Fibroblast of peridontal ligament (primary cell): ENCODE results near the gene MST1.

ENCODE experiments used
- DNase-seq: peaks from one replicate; pipeline ENCODE4 v3.0.0-alpha.2; 2010; ENCODE audit errors: extremely low read depth

Gene MST1

DNA sequence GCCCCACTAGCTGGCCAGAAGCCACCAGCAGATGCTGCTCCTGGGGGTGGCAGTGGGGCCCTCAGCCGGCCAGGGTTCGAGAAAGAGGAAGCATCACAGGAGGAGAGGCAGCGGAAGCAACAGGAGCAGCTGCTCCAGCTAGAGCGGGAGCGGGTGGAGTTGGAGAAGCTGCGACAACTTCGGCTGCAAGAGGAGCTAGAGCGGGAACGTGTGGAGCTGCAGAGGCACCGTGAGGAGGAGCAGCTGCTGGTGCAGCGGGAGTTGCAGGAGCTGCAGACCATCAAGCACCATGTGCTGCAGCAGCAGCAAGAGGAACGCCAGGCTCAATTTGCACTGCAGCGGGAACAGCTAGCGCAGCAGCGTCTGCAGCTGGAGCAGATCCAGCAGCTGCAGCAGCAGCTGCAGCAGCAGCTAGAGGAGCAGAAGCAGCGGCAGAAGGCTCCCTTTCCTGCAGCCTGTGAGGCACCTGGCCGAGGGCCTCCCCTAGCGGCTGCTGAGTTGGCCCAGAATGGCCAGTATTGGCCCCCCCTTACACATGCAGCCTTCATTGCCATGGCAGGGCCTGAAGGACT lies 32.6 kb downstream of the MST1 start:
- no peak for DNase-seq

DNA sequence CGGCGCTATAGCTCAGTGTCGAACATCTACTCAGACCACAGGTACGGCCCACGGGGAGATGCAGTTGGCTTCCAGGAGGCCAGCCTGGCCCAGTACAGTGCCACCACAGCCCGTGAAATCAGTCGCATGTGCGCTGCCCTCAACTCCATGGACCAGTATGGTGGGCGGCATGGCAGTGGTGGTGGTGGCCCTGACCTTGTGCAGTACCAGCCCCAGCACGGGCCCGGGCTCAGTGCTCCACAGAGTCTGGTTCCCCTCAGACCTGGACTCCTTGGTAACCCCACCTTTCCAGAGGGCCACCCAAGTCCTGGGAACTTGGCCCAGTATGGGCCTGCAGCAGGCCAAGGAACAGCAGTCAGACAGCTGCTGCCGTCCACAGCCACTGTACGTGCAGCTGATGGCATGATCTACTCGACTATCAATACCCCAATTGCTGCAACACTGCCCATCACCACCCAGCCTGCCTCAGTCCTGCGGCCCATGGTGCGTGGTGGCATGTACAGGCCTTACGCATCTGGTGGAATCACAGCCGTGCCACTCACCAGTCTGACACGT lies 33.5 kb downstream of the MST1 start:
- DNase-seq = no peak

DNA sequence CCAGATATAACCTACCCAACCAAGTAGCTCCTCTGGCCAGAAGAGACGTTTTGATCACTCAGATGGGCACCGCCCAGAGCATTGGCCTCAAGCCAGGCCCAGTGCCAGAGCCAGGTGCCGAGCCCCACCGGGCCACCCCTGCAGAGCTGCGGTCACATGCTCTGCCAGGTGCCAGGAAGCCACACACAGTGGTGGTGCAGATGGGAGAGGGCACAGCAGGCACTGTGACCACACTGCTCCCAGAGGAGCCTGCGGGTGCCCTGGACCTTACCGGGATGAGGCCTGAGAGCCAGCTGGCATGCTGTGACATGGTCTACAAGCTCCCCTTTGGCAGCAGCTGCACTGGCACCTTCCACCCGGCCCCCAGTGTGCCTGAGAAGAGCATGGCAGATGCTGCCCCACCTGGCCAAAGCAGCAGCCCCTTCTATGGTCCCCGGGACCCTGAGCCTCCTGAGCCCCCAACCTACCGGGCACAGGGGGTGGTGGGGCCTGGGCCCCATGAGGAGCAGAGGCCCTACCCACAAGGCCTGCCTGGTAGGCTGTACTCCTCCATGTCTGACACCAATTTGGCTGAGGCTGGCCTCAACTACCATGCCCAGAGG lies 34.2 kb downstream of the MST1 start:
- no peak for DNase-seq

DNA sequence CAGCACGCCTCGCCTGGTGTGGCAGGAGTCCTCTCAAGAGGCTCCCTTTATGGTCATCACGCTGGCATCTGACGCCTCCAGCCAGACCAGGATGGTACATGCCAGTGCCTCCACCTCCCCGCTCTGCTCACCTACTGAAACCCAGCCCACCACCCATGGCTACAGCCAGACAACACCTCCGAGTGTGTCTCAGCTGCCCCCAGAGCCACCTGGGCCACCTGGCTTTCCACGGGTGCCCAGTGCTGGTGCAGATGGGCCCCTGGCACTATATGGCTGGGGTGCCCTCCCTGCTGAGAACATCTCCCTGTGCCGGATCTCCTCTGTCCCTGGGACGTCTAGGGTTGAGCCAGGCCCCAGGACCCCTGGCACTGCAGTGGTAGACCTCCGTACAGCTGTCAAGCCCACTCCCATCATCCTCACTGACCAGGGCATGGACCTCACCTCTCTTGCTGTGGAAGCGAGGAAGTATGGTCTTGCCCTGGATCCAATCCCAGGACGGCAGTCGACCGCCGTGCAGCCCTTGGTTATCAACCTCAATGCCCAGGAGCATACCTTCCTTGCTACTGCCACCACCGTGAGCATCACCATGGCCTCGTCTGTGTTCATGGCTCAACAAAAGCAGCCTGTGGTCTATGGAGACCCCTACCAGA lies 35.0 kb downstream of the MST1 start:
- no peak for DNase-seq

DNA sequence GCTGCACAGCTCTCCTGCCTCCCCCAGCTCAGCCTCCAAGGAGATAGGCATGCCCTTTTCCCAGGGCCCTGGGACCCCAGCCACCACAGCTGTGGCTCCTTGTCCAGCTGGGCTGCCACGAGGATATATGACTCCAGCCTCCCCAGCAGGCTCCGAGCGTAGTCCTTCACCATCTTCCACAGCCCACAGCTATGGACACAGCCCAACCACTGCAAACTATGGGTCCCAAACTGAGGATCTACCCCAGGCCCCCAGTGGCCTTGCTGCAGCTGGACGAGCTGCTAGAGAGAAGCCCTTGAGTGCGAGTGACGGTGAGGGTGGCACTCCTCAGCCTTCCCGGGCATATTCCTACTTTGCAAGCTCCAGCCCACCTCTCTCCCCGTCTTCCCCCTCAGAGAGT lies 35.7 kb downstream of the MST1 start:
- DNase-seq = no peak

DNA sequence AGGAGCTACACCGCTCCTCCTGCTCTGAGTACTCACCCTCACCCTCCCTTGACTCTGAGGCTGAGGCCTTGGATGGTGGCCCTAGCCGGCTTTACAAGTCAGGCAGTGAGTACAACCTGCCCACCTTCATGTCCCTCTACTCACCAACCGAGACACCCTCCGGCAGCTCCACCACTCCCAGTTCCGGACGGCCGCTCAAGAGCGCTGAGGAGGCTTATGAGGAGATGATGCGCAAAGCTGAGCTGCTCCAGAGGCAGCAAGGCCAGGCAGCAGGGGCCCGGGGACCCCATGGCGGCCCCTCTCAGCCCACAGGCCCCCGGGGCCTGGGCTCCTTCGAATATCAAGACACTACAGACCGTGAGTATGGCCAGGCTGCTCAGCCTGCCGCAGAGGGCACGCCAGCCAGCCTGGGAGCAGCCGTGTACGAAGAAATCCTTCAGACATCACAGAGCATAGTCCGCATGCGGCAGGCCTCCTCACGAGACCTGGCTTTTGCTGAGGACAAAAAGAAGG lies 36.3 kb downstream of the MST1 start:
- no peak for DNase-seq

DNA sequence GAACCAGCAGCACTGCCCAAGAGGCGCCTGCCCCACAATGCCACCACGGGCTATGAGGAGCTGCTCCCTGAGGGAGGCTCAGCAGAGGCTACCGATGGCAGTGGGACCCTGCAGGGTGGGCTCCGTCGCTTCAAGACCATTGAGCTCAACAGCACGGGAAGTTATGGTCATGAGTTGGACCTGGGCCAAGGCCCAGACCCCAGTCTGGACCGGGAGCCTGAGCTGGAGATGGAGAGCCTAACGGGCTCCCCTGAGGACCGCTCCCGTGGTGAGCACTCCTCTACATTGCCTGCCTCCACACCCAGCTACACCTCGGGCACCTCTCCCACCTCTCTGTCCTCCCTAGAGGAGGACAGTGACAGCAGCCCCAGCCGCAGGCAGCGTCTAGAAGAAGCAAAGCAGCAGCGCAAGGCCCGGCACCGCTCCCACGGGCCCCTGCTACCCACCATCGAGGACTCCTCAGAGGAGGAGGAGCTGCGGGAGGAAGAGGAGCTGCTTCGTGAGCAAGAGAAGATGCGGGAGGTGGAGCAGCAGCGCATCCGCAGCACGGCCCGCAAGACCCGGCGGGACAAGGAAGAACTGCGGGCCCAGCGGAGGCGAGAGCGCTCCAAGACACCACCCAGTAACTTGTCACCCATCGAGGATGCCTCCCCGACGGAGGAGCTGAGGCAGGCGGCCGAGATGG lies 36.9 kb downstream of the MST1 start:
- DNase-seq = no peak

DNA sequence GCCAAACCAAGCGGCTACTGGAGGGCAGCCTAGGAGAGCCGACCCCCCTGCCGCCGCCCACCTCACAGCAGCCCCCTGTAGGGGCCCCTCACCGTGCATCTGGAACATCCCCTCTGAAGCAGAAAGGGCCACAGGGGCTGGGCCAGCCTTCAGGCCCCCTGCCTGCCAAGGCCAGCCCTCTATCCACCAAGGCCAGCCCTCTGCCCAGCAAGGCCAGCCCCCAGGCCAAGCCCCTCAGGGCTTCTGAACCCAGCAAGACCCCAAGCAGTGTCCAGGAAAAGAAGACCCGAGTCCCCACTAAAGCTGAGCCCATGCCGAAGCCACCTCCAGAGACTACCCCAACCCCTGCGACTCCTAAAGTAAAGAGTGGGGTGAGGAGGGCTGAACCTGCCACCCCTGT lies 38.6 kb downstream of the MST1 start:
- DNase-seq = no peak

DNA sequence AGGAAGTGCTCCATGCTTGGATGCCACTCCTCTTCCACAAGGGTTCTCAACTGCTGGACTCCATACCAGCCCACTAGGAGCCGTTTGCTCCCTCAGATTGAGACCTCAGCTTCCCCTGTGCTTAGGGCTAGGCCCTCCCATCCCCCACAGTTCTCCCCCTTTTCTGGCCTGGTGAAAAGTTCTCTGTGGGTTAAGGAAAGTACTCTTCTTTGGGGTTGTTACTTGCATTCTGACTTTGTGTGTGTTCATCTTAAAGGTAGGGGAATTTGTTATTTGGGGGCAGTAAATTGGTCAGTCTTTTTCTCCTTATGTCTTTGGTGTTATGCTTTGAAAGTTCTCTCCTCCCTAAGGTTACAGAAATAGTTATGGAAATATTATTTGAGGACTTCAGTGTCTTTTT lies 39.1 kb downstream of the MST1 start:
- no peak for DNase-seq

DNA sequence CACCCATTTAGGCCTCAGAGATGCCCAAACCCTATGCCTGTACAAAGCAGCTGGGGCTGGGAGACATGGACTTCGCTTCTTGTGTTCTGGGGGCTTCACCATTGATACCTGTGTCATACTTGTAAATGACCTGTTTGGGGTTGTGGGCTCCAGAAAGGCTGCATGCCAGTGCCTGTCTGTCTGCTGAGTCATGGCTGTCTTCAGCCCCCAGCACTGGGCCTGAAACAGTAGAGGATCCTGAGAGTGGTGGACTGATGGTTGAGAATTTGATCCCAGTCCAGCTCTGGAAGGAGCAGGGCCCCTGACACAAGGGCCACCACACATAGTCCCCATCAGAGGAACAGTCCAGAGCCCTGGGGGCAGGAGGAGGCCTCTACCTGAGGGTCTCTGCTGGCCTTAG lies 39.7 kb downstream of the MST1 start:
- no peak for DNase-seq

DNA sequence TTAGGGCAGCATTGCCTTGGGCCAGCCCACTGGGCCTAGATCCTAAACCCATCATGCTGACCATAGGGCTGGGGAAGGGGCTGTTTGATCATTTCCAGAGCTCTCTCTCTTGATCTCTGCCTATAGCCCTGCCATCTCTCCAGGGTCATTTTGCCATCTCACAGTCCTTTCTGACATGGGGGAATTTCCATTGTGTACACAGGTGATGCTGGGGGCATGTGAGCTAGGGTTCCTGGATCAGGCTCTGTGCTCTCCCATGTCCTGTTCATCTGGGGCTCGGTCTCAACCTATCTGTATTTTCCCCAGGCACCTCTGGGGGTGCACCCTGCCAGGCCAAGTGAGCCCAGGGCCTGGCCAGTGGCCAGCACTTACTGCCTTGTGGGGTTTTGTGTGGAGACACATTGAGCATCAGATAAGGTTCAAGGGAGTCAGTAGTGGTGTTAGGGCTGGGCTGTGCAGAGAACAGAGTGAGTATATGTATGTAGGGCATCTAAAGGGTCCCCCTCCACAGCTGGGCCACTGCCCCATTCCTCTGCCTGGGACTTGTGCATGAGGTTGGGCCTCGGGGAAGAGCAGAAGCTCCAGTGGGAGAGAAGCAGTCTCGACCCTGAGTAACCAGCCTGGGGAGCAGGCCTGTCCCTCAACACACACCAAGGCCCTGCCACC lies 40.8 kb downstream of the MST1 start:
- no peak for DNase-seq

DNA sequence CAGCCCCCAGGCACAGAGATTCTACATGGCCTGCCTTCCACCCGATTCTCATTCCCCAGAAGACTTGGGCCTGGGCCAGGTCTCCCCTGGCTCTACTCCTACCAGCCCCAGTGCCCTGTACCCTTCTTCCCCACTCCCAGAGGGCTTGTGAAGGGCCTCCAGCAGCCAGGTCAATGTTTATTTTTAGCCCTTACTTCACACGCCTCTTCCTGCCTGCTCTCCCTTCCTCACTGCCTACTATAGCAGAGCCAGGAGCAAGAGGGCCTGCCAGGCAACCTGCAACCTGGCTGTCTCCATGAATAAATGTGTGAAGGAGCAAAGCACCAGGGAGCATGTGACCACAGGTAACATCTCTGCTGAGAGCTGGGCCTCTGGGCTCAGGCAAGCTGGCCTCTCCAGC lies 41.5 kb downstream of the MST1 start:
- no peak for DNase-seq

DNA sequence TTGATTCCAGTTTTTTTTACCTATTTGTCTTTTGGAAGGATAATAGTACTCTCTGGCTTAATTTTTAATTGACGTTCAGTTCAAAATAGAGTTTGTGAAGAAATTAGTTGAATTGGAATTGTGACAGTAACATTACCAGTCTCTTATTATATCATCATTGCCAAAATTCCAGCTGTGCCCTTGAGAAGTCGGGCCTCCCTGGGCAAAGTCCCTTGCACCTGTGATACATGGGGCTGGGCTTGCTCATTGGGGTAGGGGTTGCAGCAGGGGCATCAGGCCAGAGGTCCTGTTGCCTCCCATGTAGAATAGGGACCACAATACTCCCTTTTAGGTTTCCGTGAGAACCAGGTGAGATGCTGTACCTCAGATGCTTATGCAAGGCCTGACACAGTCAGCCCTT lies 43.0 kb downstream of the MST1 start:
- no peak for DNase-seq

DNA sequence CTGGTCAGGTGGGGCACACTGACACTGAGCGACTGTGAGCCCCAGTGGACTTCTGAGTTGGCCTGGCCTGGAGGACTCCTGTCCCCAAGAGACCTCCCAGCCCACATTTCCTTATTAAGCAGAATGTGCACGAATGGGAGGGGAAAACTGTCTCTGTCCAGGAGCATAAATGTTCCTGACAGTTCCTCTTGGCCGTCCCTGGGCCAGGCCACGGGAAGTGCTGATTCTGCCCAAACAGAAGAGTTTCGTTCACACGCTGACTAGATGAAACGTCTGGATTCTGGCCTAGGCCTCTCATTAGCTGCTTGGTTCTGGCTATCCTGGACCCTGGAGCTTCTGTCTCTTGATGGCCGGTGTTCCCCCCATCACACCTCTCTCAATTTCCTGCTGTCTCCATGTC lies 44.6 kb downstream of the MST1 start:
- DNase-seq = no peak

DNA sequence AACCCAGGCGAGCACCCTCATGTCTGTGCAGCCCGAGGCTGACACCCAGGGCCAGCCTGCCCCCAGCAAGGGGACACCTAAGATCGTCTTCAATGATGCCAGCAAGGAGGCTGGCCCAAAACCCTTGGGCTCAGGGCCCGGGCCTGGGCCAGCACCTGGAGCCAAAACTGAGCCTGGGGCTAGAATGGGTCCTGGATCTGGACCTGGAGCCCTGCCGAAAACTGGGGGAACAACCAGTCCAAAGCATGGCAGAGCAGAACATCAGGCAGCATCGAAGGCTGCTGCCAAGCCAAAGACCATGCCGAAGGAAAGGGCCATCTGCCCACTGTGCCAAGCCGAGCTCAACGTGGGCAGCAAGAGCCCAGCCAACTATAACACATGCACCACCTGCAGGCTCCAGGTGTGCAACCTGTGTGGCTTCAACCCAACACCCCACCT lies 46.5 kb downstream of the MST1 start:
- no peak for DNase-seq

DNA sequence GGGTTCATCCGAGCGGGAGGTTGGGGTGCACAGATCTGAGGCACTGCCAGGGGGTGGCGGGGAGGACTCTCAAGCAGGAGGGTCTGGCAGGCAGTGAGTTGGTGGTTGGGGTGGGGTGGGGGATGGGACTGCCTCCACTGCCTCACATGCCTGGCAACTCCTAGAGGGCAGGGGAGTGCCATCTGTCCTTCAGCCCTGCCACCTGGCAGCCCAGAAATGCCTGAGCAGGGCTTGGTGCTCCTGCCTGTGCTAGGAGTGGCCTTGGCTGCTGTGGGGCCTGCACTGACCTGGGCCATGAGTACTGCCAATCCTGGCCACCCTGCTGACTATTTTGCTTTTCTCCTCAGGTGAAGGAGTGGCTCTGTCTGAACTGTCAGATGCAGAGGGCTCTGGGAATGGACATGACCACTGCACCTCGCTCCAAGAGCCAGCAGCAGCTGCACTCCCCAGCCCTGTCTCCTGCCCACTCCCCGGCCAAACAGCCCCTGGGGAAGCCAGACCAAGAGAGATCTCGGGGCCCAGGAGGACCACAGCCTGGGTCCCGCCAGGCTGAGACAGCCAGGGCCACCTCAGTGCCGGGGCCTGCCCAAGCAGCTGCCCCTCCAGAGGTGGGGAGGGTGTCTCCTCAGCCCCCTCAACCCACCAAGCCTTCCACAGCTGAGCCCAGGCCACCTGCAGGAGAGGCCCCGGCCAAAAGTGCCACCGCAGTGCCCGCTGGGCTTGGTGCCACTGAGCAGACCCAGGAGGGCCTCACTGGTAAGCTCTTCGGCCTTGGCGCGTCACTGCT lies 47.2 kb downstream of the MST1 start:
- no peak for DNase-seq

DNA sequence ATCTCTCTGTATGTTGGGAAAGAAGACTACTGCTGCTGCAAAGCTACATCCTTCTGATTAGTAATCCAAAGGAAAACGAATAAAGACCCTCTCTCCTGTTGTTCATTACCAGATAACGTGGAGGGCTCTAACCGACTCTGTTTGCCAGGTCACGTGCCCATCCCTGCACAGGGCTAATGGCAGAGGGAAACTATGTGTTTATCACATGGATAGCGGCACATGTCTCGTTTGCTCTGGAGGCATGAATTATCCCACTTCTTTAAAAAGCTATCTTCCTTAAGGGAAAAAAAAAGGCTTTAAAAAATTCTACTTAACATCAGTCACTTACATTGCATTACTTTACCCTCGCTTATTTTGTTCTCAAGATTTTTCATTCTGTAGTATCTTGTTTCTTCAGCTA lies 48.0 kb downstream of the MST1 start:
- no peak for DNase-seq

DNA sequence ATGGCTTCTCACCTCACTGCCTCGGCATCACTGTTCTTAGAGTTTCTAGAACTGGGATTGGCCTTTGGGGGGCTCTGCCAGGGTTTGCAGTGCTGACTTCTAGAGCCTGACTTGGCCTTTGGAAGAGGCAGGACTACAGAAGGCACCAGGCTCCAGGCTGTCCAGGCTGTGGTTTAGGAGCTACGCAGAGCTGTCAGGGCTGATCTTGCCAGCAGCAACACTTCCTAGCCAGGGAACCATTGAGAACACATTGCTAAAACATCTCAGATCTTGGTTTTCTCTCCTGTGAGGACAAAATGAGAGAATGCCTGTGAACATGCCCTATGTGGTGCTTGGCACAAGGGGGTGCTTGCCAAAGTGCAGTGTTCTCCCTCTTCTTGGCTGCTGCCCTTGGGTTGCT lies 49.7 kb downstream of the MST1 start:
- DNase-seq = no peak

DNA sequence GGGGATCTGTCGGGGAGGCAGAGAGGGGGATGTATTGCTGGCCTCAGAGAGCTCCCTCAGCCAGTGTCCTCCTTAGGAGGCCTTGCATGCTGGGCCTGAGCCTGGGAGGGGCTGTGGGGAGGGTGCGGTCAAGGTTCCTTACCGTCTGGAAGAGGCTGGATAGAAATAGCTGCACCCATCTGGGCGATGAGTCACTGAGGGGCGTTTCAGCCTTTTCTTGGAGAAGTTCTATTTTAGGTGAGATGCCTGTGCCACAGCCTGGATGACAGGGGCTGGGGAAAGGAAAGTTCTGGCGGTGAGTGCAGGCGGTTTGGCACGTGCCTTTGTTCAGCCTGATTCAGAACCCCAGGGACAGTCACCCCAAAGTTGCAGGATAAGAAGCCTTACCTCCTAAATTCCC lies 50.8 kb downstream of the MST1 start:
- peak; percentile 13 for DNase-seq

DNA sequence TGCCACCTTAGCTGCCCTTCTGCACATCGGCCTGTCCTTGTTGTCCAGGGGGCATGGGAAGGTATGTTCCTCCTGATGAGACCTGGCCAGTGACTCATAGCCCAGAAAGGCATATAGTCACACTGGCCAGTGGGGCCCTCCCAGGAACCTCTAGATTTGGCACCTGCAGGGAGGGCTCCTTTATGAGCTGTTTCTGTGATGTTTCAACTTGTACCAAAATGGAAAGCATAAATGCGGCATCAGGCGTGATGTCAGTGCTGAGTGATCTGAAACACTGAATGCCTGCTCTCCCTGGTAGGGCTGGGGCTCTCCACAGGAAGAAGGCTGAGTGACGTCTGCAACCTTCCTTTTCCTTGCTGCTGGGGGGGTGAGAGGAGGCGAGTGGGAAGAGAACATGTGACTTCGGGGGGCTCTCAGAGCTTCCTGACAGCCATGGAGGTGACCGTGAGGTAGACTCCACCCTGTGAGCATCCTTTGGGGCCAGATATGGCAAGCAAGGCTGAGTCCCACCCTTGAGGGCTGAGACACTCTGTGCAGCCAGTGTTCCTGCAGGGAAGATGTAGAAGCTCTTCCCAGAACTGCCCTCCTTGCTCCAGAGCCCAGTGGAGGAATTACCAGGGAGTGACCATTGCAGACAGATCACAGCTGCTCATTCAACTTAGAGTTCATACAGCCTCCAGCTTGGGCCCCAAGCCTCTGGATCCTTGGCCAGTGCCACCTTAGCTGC lies 52.2 kb downstream of the MST1 start:
- no peak for DNase-seq

DNA sequence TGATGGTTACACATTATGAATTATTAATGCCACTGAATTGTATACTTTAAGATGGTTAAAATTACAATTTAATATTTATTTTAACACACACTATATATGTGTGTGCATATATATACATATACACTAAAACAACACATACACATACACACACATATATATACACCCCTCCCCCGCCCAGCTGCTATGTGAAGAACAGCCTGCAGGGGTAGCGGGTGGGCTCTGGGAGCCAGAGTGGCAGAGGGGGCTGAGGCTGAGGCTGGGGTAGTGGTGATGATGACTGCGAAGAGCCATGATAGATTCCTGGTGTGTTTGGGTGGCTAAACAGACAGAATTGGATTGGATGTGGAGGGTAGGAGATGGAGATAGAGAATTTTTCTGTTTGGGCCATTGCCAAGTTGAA lies 54.5 kb downstream of the MST1 start:
- DNase-seq = no peak
